Neutrophil (primary cell): ENCODE results near the gene LRRC8C.

Source experiments
- H3K27ac ChIP-seq: fragments of 200-600 bp; sonication (generic); 2 replicates; pipeline ENCODE4 v1.5.1; 2016; ENCODE audit warnings: mild to moderate bottlenecking, moderate library complexity
- H3K27me3 ChIP-seq: fragments of 200-600 bp; sonication (generic); 2 replicates; pipeline ENCODE4 v1.6.0; 2016; ENCODE audit warnings: mild to moderate bottlenecking
- H3K36me3 ChIP-seq: fragments of 200-600 bp; sonication (generic); 2 replicates; pipeline ENCODE4 v1.5.1; 2017
- H3K4me1 ChIP-seq, 2 experiments: fragments of 200-600 bp in 1 of 2; sonication (generic) in 1 of 2; 1 replicate in 1 of 2; 2 replicates in 1 of 2; pipeline versions ENCODE4 v1.5.1 to v1.6.1; 2013 to 2016; ENCODE audit warnings: low read depth in 1 of 2, low read length in 1 of 2, mild to moderate bottlenecking in 1 of 2, moderate library complexity in 1 of 2; ENCODE audit not compliant: control insufficient read depth in 1 of 2, insufficient read depth in 1 of 2
- H3K4me3 ChIP-seq, 2 experiments: fragments of 200-600 bp in 1 of 2; sonication (generic) in 1 of 2; 1 replicate in 1 of 2; 2 replicates in 1 of 2; pipeline ENCODE4 v1.5.1; 2013 to 2016; ENCODE audit warnings: low read depth in 1 of 2, low read length in 1 of 2, mild to moderate bottlenecking in 1 of 2, moderate library complexity in 1 of 2
- H3K9me3 ChIP-seq: fragments of 200-600 bp; sonication (generic); 2 replicates; pipeline ENCODE4 v1.5.1; 2016
- CTCF ChIP-seq: fragments of 200-600 bp; sonication (generic); IDR thresholded peaks from 2 replicates; pipeline ENCODE4 v1.5.1; 2016; ENCODE audit warnings: antibody characterized with exemption

The LRRC8C gene

GRCh38 chr1:89604414-89604735 is 28.5 kb upstream of the LRRC8C start:
- no peak overlapping the region for H3K4me3 ChIP-seq
- H3K36me3 ChIP-seq, result no peaks in the 10 kb centered on the region
- H3K4me1 ChIP-seq, result no peaks in the 10 kb centered on the region
- no peaks in the 10 kb centered on the region for H3K9me3 ChIP-seq
- TF ChIP-seq CTCF, result no peak
- H3K27me3 ChIP-seq, result no peaks in the 10 kb centered on the region
- no peak overlapping the region for H3K27ac ChIP-seq

GRCh38 chr1:89605692-89606091 is 27.2 kb upstream of the LRRC8C start:
- Histone ChIP-seq H3K27ac (no peak overlapping the region), H3K27me3 (no peaks in the 10 kb centered on the region), H3K9me3 (no peaks in the 10 kb centered on the region), H3K4me1 (no peaks in the 10 kb centered on the region), H3K4me3 (no peak overlapping the region), H3K36me3 (no peaks in the 10 kb centered on the region)
- no peak for TF ChIP-seq CTCF

- Histone ChIP-seq H3K4me3 (no peak overlapping the region), H3K4me1 (no peaks in the 10 kb centered on the region), H3K27me3 (no peaks in the 10 kb centered on the region), H3K36me3 (no peaks in the 10 kb centered on the region), H3K27ac (no peak overlapping the region), H3K9me3 (no peaks in the 10 kb centered on the region)
- TF ChIP-seq CTCF, result no peak
These were observed 26.5 kb upstream of the LRRC8C start for GRCh38 chr1:89606227-89606980.

GRCh38 chr1:89607156-89607555 is 25.8 kb upstream of the LRRC8C start:
- Histone ChIP-seq H3K4me1 (no peaks in the 10 kb centered on the region), H3K9me3 (no peaks in the 10 kb centered on the region), H3K4me3 (no peak overlapping the region), H3K27me3 (no peaks in the 10 kb centered on the region), H3K36me3 (no peaks in the 10 kb centered on the region), H3K27ac (no peak overlapping the region)
- TF ChIP-seq CTCF, result no peak

GRCh38 chr1:89607586-89608318 is 25.2 kb upstream of the LRRC8C start:
- TF ChIP-seq CTCF, result no peak
- Histone ChIP-seq H3K4me1 (no peaks in the 10 kb centered on the region), H3K36me3 (no peaks in the 10 kb centered on the region), H3K4me3 (no peak overlapping the region), H3K27ac (no peak overlapping the region), H3K27me3 (no peaks in the 10 kb centered on the region), H3K9me3 (no peaks in the 10 kb centered on the region)
